GM18873 (cell line): ENCODE data around the gene DCAF4.
"Not testable (repeated sequence)": the region's sequence is repeated elsewhere in the genome, so short reads cannot be mapped to it uniquely, and the experiment has no call there.

Experiments used
- ATAC-seq: cut with Tn5 transposase; IDR thresholded peaks from one replicate; pipeline ENCODE4 v1.9.1; 2021; ENCODE audit warnings: mild to moderate bottlenecking, moderate library complexity, moderate number of reproducible peaks; ENCODE audit not compliant: unreplicated experiment, low FRiP score

The DCAF4 gene

GRCh38 chr14:72966038-72966437 is 39.8 kb downstream of the DCAF4 start:
- no peak for ATAC-seq

- no peak for ATAC-seq
Observed at GRCh38 chr14:72968316-72968715, 42.1 kb downstream of the DCAF4 start.

- no peak for ATAC-seq
Observed at GRCh38 chr14:72970058-72970630, 43.9 kb downstream of the DCAF4 start.

GRCh38 chr14:72970824-72971434 is 44.7 kb downstream of the DCAF4 start:
- ATAC-seq = no peak

- ATAC-seq = no peak
Observed at GRCh38 chr14:72974661-72975060, 48.4 kb downstream of the DCAF4 start.

GRCh38 chr14:72975770-72976169 is 49.5 kb downstream of the DCAF4 start:
- ATAC-seq = no peak

- ATAC-seq = no peak
Observed at GRCh38 chr14:72978856-72979255, 52.6 kb downstream of the DCAF4 start.

- ATAC-seq = no peak
Observed at GRCh38 chr14:72980863-72981262, 54.6 kb downstream of the DCAF4 start.

GRCh38 chr14:72982146-72982708 is 56.0 kb downstream of the DCAF4 start:
- ATAC-seq = no peak

- ATAC-seq = no peak
Observed at GRCh38 chr14:72986214-72986613, 60.0 kb downstream of the DCAF4 start.

GRCh38 chr14:72986857-72987256 is 60.6 kb downstream of the DCAF4 start:
- ATAC-seq = no peak

GRCh38 chr14:72990171-72990570 is 63.9 kb downstream of the DCAF4 start:
- no peak for ATAC-seq

GRCh38 chr14:72996916-72997315 is 70.7 kb downstream of the DCAF4 start:
- ATAC-seq = no peak

- no peak for ATAC-seq
Observed at GRCh38 chr14:72998252-72998903, 72.1 kb downstream of the DCAF4 start.

GRCh38 chr14:72999316-72999715 is 73.1 kb downstream of the DCAF4 start:
- ATAC-seq = no peak

GRCh38 chr14:73000073-73000472 is 73.8 kb downstream of the DCAF4 start:
- ATAC-seq = no peak

- no peak for ATAC-seq
Observed at GRCh38 chr14:73003681-73004080, 77.4 kb downstream of the DCAF4 start.

- ATAC-seq = not testable (repeated sequence)
Observed at GRCh38 chr14:73004641-73005040, 78.4 kb downstream of the DCAF4 start.

GRCh38 chr14:73007835-73008234 is 81.6 kb downstream of the DCAF4 start:
- no peak for ATAC-seq

GRCh38 chr14:73008501-73008900 is 82.2 kb downstream of the DCAF4 start:
- no peak for ATAC-seq
